Fibroblast of mammary gland (primary cell): ENCODE results near the gene OCRL.
A peak's percentile ranks its signal among the peaks of the same experiment; 100 is the strongest.

Experiments used
- DNase-seq: peaks from one replicate; pipeline ENCODE4 v3.0.0-alpha.2; 2010; ENCODE audit warnings: low read depth
- H3K4me3 ChIP-seq: 2 replicates; pipeline ENCODE4 v1.5.1; 2011; ENCODE audit warnings: low read depth, mild to moderate bottlenecking, low read length, moderate library complexity; ENCODE audit not compliant: control insufficient read depth
- CTCF ChIP-seq: conservative IDR thresholded peaks from 2 replicates; pipeline ENCODE4 v1.5.1; 2011; ENCODE audit warnings: low read depth, low read length, inconsistent platforms; ENCODE audit not compliant: control insufficient read depth, insufficient read depth

OCRL gene

GRCh38 chrX:129609395-129609794 is 69.3 kb downstream of the OCRL start:
- TF ChIP-seq CTCF = peak; percentile 10
- H3K4me3 ChIP-seq = no peak overlapping the region
- no peak for DNase-seq

DNA sequence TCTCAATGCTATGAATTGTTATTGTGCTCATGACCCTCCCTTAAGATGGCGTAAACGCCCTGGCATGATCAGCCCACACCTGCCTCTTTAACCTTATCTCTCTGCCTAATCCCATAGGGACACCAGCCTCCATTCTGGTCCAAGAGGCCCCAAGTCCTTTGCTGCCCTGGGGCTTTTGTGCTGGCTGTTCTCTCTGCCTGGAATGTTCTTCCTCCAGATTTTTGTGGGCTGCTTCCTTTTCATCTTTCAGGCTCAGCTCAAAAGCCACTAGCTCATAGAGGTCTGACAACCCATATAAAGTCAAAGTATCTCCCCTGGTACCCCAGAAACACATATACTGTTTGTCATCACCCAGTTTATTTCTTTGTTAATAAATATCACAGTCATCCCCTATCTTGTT is 72.3 kb downstream of the OCRL start:
- DNase-seq = no peak
- no peak overlapping the region for H3K4me3 ChIP-seq
- TF ChIP-seq CTCF = no peak

DNA sequence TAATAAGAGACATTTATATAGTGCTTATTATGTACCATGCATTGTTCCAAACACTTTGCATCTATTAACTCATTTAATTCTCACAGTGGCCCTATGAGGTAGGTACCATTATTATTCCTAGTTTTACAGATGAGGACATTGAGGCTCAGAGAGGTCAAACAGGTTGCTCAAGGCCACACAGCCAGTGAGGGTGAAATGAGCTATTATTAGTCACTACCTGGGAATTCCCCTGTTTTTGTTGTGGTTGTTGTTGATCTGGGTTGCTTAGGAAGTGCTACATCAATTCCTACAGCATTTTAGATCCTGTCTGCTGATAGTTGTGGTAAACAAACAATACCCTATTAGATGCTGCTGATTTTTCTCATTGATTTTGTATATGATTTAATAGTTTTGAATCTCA is 73.5 kb downstream of the OCRL start:
- H3K4me3 ChIP-seq = no peak overlapping the region
- no peak for DNase-seq
- TF ChIP-seq CTCF = no peak

DNA sequence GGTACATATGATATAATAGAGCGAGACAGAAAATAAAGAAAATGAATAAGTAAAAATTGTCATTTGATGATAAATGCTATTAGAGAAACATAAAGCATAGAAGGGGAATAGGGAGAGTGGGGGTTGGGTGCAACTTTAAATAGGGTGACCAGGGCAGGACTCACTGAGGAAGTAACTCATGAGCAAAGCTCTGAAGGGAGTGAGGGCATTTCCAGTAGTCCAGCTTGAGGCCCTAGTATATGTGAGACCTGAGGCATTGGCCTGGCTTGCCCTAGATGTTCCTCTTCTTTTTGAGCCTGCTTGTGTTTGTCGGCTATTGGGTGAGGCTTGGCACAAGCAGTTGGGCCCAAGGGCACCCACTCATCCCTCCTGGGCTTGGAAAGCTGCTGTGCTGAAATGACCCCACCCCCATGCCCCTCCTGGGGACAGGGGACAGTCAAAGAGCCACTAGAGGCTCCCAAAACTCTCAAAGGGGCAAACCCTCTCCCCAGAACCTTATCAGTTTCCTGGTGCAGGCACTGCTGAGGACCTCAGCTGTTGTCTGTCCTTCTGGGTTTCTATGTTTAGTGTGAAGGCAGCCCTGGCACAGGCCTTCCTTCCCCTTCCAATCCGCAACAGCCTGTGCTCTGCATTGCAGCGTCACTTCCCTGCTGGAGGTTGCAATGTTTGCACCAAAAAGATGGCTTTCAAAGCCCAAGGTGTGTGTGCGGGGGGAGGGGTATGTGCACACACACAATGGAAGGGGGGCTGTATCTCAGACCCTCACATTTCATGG is 74.6 kb downstream of the OCRL start:
- H3K4me3 ChIP-seq = no peak overlapping the region
- DNase-seq = no peak
- TF ChIP-seq CTCF = no peak

DNA sequence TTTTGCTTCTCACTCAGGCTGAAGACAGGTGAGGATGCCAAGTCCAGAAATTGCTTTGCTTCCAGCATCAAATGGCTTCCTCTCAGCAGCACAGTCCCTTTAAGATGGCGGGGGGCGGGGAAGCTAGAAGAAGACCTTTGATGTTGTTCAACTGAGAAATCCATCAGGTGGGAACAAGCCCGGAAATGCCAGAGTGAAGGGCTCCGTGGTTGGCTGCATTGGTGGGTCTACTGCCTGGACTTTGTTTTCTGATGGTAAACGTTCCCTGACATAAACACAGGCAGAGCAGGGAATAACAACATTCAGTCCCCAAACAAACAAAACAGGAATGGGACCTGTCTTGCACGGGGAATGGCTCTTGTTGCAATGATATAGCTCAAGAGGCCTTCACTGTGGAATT is 77.4 kb downstream of the OCRL start:
- no peak overlapping the region for H3K4me3 ChIP-seq
- DNase-seq = no peak
- no peak for TF ChIP-seq CTCF

DNA sequence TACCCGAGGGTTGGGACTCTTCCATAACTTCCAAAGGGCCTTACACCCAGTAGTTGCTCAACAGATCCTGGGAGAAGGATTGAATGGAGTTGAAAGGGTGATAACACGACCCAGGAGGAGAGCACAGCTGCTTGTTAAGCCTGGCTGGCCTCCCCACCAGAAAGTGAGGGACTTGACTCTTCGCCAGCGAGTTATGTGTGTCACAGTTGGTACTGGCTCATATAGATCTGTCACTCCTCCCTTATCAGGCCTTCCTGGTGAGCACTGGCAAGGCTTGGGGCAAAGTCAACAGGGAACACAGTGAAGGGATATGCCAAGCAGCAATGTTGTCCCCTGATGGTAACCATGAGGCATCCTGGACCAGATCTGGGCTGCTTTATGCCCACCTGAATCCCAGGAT is 78.9 kb downstream of the OCRL start:
- TF ChIP-seq CTCF = no peak
- no peak for DNase-seq
- H3K4me3 ChIP-seq = no peak overlapping the region

DNA sequence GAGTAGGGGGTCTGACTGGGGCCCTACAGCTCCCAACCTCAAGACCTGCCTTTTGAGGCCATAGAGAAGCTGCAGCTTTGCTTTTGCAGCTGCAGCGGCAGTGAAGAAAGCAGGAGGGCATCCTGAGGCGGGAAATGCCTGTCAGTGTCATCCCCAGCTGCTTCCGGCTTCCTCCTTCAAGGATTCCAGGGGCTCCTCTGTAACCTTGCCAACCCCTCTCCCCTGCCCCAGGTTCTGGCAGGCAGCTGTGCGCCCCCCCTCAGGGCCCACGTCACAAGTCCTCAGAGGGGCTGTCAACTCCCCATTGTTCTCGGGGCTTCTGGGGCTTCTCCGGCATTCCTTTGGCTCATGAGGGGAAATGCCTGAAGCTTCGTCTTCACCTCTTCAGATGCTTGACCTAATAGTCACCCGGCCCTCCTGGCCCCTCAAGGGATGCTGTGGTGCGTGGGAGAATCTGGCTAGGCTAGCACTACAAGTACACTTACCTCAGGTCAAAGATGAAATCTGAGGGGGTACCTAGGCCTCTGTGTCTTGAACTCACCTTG is 82.8 kb downstream of the OCRL start:
- no peak overlapping the region for H3K4me3 ChIP-seq
- TF ChIP-seq CTCF = no peak
- no peak for DNase-seq
